HuH-7 (cell line): Measurements from ENCODE around the gene NAALADL1.

Source experiments
- DNase-seq: peaks from one replicate; pipeline ENCODE4 v3.0.0; 2011; ENCODE audit warnings: low spot score

The NAALADL1 gene

DNA sequence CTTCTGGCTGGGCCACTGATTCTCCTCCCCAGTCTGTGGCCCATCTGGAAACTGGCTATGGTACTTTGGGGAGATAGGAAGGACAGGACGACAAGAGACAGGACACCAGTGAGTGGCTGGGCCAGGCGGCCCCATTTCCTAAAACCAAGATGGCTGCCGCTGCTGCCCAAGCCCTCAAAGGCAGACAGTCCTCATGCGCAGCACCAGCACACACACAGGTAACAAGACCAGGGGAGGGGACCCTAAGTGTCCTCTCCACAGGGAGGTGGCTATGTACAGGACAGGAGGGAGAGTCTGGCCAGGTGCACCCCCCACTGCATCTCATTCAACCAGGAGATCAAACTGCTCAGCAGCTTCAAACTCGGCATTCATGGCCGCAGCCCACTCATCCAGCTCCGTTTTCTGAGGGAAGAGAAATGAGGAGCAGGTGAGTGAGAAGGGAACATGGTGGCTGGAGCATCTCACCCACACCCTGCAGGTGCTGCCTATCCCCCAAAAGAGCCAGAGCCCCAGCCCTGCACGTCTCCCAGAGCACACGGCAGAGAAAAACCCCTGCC lies 20.5 kb upstream of the NAALADL1 start:
- no peak for DNase-seq

GRCh38 chr11:65078151-65078550 lies 19.8 kb upstream of the NAALADL1 start:
- DNase-seq, result peak; percentile 66

DNA sequence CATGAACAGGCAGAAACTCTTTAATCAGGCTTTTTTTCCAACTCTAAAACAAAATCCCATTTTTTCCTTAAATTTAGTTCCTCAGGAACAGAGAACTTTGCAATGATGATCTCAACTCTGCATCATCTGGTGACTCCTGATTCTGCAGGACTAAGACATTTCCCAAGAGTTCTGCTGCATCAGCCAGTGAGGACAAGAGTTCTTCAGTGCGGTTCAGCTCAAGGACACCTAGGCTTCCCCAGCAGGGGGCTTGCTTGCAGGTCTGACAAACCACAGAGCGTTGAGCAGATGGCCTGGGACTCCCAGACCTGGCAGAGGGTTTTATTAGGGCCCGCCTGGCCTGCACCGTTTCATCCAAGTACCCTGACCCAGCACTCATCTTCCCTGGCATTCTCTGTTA lies 19.1 kb upstream of the NAALADL1 start:
- no peak for DNase-seq

GRCh38 chr11:65072631-65072966 lies 14.2 kb upstream of the NAALADL1 start:
- DNase-seq, result no peak

DNA sequence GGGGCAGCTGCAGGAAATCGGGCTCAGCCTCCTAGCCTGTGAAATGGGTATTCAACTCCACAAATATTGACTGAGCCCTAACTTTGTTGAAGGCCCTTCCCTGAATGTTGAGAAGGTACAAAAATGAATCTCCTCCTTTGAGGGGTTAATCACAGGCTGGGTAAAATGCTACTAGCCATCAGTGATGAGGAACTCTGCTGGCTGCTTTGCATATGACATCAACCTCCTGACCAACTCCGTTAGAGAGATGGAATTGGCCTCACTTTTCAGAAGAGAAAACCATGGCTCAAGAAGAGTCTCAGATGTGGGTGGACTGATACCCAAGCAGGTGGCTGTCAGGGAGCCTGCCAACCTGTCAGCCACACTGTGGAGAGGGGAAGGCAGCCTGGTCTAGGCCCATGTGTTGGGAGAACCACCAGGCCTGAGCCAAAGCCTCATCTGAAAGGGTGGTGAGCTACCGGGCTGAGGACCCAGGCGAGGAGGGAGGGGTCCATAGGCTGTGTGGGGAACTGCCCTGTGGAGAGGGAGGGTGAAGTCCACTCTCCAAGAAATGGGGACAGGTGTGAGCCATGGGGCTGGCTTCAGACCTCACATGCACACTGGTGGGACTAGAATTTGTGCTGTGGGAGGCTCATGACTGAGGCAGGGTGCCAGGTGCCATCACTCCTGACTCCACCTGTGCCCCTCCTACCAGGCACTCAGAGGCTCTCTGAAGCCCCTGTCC lies 13.7 kb upstream of the NAALADL1 start:
- DNase-seq, result no peak

- peak; percentile 35 for DNase-seq
Measured at GRCh38 chr11:65069217-65069616, 10.9 kb upstream of the NAALADL1 start.

- DNase-seq, result no peak
Measured at GRCh38 chr11:65067446-65067845, 9.1 kb upstream of the NAALADL1 start.

DNA sequence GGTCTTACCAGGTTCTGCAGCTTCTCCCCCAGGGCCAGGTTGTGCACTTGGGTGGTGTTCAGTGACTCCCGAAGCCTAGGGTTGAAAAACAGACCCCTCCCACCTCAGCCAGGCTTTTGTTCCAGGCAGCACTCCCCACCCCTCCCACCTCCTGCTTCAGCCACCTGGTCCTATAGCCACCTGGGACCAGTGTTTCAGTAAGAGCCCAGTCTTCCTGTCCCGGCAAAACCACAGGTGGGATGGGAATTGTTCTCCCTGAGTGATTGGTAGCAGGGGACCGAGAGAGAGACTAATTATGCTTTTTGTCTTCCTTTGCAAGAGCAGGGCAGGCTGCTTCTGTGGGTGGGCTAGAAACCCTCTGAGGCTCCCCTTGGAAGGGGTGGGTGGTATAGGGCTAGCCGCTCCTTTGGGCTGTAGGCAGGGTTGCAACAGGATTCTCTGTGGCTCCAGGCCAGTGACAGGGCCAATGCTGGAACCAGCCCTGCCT lies 8.5 kb upstream of the NAALADL1 start:
- DNase-seq, result no peak

DNA sequence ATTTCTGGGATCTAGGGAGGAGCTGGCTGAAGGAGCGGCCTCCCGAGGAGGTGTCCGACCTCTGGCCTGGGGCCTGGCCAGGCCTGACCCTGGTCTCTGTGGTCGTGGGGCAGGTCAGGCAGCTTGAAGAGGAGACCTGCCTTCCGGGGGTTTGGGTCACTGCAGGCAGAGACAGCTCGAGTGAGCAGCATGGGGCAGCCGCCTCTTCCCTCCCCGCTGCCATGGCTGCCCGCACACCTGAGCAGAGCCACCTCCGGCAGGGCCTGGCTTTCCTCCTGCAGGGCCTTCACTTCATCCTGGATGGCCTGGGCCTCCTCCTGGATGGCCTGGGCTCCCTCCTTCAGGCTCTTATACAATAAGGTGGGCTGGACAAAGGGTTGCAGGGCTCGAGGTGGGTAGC lies 8.0 kb upstream of the NAALADL1 start:
- DNase-seq, result no peak

GRCh38 chr11:65065851-65066250 lies 7.5 kb upstream of the NAALADL1 start:
- DNase-seq, result no peak

DNA sequence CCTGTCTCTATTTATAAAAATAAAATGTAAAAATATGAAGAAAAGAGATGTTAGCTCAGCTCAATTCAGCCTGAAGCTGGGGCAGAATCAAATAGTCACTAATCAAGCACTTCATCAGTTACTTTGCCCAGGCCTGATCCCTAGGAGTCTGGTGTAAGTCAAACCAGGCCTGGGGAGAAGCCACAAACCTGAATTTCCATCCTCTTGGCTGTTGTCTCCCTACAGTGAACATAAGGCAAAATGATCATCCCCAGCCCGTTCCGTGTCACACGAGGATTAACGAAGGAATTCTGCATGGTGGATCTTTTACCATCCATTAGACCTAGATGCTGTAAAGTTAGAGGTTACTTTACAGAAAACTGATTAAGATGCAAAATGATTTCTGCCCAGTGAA lies 6.5 kb upstream of the NAALADL1 start:
- DNase-seq, result no peak

DNA sequence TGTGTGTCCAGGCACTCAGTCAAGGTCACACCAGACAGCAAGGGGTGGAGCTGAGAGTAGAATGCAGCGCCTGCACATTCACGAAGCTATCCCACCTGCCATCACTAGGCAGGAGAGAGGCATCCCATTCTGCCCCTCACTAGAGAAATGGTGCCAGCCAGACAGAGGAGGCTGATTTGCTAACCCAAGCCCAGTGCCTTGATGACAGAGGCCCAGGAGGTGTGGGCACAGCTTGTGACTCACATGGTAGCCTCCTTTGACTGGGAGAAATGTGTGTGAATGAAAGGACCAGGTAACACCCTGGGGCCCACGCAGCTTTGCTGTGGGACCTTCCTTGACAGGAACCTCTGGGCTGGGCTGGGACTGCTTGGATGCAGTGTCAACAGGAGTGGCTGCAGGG lies 5.2 kb upstream of the NAALADL1 start:
- DNase-seq, result no peak

- DNase-seq, result no peak
Measured at GRCh38 chr11:65060913-65061408, 2.6 kb upstream of the NAALADL1 start.

GRCh38 chr11:65059959-65060824 lies 1.8 kb upstream of the NAALADL1 start:
- DNase-seq, result no peak

DNA sequence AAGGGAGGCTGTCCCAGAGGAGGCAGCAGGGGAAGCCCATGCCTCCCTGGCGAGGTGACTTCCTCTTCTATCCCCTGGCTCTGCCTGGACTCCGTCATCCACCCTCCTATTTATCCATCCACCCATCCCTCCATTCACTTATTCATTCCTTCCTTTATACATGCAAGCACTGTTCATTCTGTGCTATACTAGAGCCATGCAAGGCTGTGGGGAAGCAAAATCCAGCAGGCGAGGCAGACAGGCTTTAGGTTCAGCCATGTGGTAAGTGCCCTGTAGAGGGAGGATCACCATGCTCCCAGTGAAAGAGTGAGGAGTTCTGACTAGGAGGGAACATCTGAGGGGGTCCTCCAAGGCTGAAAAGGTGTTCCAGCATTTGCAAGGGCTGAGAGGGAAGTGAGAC lies 1.2 kb upstream of the NAALADL1 start:
- no peak for DNase-seq

DNA sequence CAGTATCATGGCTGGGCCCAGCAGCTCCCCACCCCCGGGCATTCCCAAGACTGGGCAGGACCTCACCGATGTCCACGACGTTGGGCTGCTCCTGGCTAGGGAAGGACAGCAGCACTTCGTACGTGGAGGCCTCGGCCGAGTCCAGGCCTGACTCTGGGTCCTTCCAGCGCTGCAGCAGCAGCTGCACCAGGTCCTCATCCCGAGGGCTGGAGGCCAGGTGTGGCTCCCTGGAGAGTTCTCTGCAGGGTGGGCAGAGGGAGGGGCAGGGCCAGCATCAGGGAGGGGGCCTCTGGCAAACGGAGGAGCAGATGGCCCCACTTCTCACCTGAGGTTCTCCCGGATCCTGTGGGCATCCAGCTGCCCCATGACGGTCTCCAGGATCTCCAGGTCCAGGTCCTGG lies 341 bp downstream of the NAALADL1 start:
- no peak for DNase-seq

- no peak for DNase-seq
Measured at GRCh38 chr11:65057526-65057925, 827 bp downstream of the NAALADL1 start.

DNA sequence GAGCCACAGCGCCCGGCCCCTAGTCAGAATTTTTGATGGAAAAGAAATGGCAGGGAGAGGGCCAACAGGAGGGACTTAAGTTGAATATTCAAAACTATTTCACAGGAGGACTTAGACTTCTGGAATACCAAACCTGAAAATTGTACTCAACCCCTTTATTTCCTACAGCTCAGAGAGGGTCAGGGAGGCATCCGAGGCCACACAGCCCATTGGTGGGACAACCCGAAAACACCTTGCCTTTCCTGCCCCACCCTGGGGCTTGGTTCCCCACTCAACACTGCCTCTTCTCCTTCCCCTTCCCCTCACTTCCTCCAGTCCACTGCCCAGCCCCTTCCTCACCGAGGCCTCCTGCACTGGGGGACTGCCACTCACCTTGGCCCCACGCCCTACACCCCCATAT lies 1.4 kb downstream of the NAALADL1 start:
- DNase-seq, result no peak

GRCh38 chr11:65055538-65055937 lies 2.8 kb downstream of the NAALADL1 start:
- DNase-seq, result no peak

GRCh38 chr11:65053827-65054508 lies 4.4 kb downstream of the NAALADL1 start:
- no peak for DNase-seq

- DNase-seq, result no peak
Measured at GRCh38 chr11:65051398-65051858, 6.9 kb downstream of the NAALADL1 start.
